Stimulated activated naive B cell treated with anti-CD40 and anti-IgM and Interleukin-4, amounts not matched to agents 10 μg/mL and 1 μg/mL and 100 μg/mL, for 72 hours (primary cell): ENCODE measurements around the gene LHX4.

Source experiments
- ATAC-seq, 2 donors: fragments of 150-1000 bp; cut with Tn5 transposase; replicated peaks; 2 replicates each; pipeline ENCODE4 v1.10.0; 2021; ENCODE audit warnings: moderate library complexity in 1 of 2
- DNase-seq: peaks from one replicate; pipeline ENCODE4 v3.0.0; 2021
- H3K27ac Mint-ChIP-seq: one replicate; pipeline ENCODE4 v1.8.0; 2022; ENCODE audit warnings: mild to moderate bottlenecking, mixed read lengths
- H3K27me3 Mint-ChIP-seq, 2 donors: one replicate each; pipeline ENCODE4 v1.8.0; 2022; ENCODE audit warnings: mixed read lengths in 2 of 2
- H3K36me3 Mint-ChIP-seq, 2 donors: one replicate each; pipeline ENCODE4 v1.8.0; 2022; ENCODE audit warnings: mixed read lengths in 2 of 2, mild to moderate bottlenecking in 1 of 2
- H3K4me1 Mint-ChIP-seq, 2 donors: one replicate each; pipeline ENCODE4 v1.8.0; 2022; ENCODE audit warnings: mixed read lengths in 2 of 2, mild to moderate bottlenecking in 1 of 2
- H3K4me3 Mint-ChIP-seq, 2 donors: one replicate each; pipeline ENCODE4 v1.8.0; 2022; ENCODE audit warnings: mild to moderate bottlenecking in 2 of 2, mixed read lengths in 2 of 2, moderate library complexity in 1 of 2
- H3K9me3 Mint-ChIP-seq, 2 donors: one replicate each; pipeline ENCODE4 v1.8.0; 2022; ENCODE audit warnings: mixed read lengths in 2 of 2, mild to moderate bottlenecking in 1 of 2

The LHX4 gene

DNA sequence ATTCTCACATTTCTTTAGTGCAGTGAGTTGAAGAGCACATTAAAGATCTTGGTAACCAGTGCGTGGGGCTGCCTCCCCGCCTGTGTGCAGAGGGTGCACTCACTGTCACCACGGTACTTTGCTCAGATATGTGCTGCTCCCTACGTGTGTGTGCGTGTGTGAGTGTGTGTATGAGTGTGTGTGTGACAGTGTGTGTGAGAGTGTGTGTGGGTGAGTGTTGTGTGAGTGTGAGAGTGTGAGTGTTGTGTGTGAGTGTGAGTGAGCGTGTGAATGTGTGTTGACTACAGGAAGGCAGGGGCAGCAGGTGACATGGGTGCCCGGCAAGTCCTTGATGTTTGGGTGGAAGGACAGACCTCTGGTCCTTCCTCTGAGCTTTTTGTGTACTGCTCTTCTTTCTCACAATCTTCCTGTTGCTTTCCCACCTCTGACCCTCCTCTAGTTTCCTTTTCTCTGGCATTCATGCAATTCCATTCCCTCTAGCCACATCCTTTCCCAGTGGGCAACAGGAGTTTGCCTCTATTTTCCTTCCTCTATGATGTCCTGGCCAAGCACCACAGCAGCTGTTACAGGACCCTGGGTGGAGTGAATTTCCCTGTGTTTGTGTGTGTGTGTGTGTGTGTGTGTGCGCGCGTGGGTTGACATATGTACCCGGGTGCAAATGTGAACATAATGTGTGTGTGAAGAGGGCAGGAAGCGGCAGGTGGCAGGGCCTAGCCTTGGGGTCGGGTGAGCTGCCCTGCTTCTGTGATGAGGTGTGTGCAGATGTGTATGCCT lies 19.8 kb downstream of the LHX4 start:
- H3K27ac Mint-ChIP-seq, result no peak overlapping the region

DNA sequence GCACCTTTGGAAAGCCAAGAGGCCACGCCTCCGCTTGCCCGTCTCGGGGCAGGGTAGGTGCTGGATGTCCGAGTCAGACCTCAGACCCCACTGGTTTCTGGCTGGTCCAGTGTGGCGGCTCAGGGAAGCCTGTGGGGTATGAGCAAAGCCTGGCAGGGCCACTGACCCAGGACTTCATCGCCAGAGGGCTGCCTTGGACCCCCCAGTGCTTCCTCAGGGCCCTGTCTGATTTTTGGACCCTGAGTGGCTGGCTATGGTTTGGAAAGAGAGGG lies 20.4 kb downstream of the LHX4 start:
- peaks cover 26 to 39% of the 10 kb centered on the region in 2 donors for H3K27me3 Mint-ChIP-seq
- DNase-seq (no peak), ATAC-seq (no peak)
- no peak overlapping the region for H3K4me3 Mint-ChIP-seq
- no peaks in the 10 kb centered on the region for H3K36me3 Mint-ChIP-seq
- peaks cover 2 to 8% of the 10 kb centered on the region in 2 donors for H3K4me1 Mint-ChIP-seq
- H3K27ac Mint-ChIP-seq, result no peak overlapping the region
- no peaks in the 10 kb centered on the region for H3K9me3 Mint-ChIP-seq

More for the DNA sequence above, 19.8 kb downstream of the LHX4 start:
- ATAC-seq (no peak), DNase-seq (no peak)
- Mint-ChIP-seq H3K4me1 (peaks cover 2 to 8% of the 10 kb centered on the region in 2 donors), H3K27me3 (peaks cover 31 to 41% of the 10 kb centered on the region in 2 donors), H3K9me3 (no peaks in the 10 kb centered on the region), H3K4me3 (no peak overlapping the region), H3K36me3 (no peaks in the 10 kb centered on the region)

DNA sequence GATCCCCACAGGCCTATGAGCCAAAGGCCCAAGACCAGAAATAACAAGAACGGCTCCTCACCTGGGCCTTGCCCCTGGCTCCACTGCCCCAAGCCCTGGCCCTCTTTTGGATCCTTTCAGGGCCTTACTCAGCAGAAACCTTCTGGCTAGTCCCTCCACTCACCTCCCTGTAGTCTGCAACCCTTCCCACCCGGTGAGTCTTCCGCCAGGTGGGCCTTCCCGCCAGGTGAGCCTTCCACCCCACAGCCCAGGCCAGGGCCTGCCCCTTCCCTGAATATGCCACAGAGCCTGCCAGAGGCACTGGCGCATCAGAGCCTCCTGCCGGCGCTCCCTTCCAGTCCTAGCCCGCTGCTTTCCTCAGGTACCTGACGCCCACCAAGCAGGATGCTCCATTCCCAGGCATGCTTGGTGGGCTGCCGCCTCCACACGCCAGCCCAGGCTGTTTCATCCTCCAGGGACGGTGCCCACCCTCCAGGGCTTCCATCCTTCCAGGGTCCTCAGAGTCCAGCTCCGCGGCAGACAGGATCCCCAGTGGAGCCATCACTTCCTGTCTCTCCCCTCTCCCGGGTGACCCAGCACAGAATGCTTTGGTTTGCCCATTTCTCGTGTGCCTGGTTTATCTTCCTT lies 20.9 kb downstream of the LHX4 start:
- H3K4me3 Mint-ChIP-seq, result no peak overlapping the region
- peaks cover 32 to 44% of the 10 kb centered on the region in 2 donors for H3K27me3 Mint-ChIP-seq
- H3K27ac Mint-ChIP-seq, result no peak overlapping the region
- ATAC-seq (no peak), DNase-seq (no peak)
- peaks cover 2 to 8% of the 10 kb centered on the region in 2 donors for H3K4me1 Mint-ChIP-seq
- no peaks in the 10 kb centered on the region for H3K9me3 Mint-ChIP-seq
- H3K36me3 Mint-ChIP-seq, result no peaks in the 10 kb centered on the region

DNA sequence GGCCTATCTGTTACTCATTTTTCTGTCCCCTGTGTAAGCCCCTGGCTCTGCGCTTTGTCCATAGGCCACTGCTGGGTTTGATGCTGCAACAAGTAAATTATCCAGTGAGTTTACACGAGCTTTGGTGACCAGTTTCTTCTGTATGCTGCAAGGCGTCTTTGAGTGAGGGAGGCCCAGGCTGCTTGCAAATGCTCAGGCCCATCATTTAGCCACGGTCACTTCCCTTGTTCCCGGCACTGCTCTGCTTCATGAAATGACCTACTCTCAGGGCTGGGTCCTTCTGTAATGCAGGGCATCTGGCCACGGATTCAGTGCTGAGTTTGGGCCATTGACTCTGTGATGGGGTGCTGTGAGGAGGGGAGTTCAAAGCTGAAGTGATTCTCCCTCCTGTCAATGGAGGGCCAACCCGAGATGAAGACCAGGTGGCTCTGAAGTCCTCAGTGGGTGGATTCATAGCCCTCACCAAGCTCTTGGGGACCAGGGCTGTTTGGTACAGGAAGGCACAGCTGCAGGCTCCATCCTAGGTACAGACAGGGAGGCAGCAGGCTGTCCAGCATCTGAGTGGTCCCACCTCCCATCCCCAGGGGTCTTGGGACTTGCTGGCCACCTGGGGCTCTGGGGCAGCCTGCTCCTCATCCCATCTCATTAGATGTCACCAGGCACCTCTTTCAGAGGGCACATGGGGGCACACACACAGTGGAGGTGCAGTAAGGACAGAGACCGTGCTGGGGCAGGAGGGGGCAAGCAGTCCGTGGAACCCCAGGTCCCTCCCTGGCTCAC lies 21.7 kb downstream of the LHX4 start:
- Mint-ChIP-seq H3K27me3 (peaks cover 39 to 51% of the 10 kb centered on the region in 2 donors), H3K27ac (no peak overlapping the region), H3K4me1 (peaks cover 2 to 8% of the 10 kb centered on the region in 2 donors), H3K4me3 (no peak overlapping the region), H3K36me3 (no peaks in the 10 kb centered on the region), H3K9me3 (no peaks in the 10 kb centered on the region)
- no peak for ATAC-seq
- no peak for DNase-seq

DNA sequence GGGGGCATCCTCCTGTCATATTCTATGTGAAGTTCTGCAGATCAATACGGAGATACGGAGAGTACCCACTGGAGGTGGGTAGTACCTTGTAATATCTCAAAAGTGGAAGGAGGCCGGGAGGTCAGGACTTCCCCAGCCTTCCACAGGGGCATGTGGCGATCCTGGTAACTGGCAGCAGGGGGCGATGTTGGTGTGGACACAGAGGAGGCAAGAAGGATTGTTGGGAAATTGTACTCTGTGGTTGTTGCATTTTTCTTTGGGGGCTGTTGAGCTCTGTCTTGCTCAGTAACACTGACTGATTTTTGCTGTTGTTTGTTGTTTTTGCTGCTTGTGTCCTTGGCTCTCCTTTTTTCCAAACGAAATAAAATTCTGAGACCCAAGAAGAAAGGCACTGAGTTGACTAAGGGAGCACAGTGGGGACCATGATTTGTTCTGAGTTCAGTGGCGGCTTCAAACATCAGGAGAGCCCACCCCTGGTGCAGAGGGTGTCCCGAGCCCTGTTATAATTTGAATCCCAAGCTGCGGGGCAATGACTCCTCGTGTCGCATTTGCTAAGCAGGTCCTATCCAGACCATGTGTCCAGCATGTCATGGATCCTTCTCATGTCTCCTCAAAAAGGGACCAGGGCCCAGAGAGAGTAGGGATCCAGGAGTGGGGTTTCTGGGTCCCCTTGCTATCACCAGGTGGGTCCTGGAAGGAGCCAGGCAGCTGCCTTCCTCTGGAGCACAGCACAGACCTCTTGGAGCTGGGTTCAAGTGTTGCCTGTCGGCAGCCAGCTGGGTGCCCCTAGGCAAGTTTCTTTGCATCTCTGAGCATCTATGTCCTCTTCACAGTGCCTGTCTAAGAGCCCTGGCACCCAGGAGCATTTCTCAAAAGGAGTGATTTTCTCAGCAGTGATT lies 22.8 kb downstream of the LHX4 start:
- H3K4me3 Mint-ChIP-seq, result no peak overlapping the region
- H3K27me3 Mint-ChIP-seq, result peaks cover 51 to 58% of the 10 kb centered on the region in 2 donors
- DNase-seq (peak; percentile 58), ATAC-seq (peak; percentile 80 to 82)
- no peak overlapping the region for H3K27ac Mint-ChIP-seq
- H3K4me1 Mint-ChIP-seq, result peaks cover 2 to 8% of the 10 kb centered on the region in 2 donors
- H3K9me3 Mint-ChIP-seq, result no peaks in the 10 kb centered on the region
- H3K36me3 Mint-ChIP-seq, result no peaks in the 10 kb centered on the region

DNA sequence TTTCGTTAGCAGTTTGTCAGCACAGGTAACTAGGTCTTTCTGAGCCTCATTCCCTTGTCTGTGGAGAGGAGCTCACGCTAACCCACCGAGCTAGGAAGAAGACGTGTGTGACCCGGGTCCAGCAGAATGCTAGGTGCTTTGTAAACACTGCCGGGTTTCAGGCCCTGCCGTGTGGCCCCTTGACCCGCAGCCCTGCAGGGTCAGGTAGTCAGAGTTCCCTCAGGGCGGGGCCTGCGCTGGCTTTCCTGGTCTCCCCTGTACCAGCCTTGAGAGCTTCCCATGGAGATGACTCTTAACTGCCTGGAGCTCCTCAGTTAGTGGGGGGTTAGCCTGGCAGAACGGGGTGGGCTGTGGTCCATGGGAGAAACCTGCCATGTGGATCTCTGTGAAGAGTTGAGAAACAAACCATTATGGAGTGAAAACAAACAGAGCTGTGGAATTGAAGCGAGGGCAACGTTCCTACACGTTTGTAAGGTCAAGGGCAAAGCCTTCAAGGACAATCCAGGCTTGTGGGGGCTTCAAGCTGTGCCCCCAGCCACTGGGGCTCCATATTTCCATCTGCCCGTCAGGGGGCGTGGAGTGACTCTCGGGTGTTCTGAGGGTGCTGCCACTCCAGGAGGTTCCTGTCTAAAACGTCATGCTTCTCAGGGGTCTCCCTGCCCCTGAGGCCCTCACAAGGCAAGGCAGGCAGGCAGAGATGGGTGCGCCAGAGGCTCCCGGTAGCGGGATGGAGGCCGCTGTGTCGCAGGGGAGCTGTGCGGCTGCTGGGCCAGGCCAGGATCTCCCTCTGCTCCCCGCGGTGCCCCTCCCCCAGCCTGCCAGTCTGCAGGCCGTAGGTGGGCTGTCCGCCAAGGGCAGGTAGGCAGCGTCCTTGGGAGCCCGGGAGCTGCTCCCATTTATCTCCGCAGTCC lies 23.8 kb downstream of the LHX4 start:
- H3K4me1 Mint-ChIP-seq, result peaks cover 2 to 8% of the 10 kb centered on the region in 2 donors
- no peaks in the 10 kb centered on the region for H3K36me3 Mint-ChIP-seq
- DNase-seq (no peak), ATAC-seq (no peak)
- H3K27ac Mint-ChIP-seq, result no peak overlapping the region
- H3K27me3 Mint-ChIP-seq, result peaks cover 61 to 68% of the 10 kb centered on the region in 2 donors
- no peaks in the 10 kb centered on the region for H3K9me3 Mint-ChIP-seq
- no peak overlapping the region for H3K4me3 Mint-ChIP-seq

DNA sequence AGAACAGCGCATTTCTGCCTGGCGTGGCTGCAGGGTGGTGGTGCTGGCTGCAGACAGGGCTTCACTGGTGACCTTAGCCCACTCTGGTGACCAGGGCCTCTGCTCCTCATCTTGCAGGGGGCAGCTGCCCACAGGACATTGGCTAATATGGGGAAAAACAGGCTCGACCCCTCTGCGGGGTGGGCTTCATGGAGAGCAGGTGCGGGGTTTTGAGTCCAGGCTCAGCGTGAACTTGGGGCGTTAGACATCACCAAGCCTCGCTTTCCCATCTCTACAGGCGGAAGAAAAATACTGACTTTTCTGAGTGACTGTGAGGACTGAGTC lies 24.4 kb downstream of the LHX4 start:
- Mint-ChIP-seq H3K4me1 (peaks cover 2 to 8% of the 10 kb centered on the region in 2 donors), H3K36me3 (peaks cover 0 to 1% of the 10 kb centered on the region in 2 donors), H3K9me3 (no peaks in the 10 kb centered on the region), H3K27me3 (peaks cover 67 to 73% of the 10 kb centered on the region in 2 donors), H3K4me3 (no peak overlapping the region), H3K27ac (no peak overlapping the region)
- ATAC-seq, result no peak
- DNase-seq, result no peak

DNA sequence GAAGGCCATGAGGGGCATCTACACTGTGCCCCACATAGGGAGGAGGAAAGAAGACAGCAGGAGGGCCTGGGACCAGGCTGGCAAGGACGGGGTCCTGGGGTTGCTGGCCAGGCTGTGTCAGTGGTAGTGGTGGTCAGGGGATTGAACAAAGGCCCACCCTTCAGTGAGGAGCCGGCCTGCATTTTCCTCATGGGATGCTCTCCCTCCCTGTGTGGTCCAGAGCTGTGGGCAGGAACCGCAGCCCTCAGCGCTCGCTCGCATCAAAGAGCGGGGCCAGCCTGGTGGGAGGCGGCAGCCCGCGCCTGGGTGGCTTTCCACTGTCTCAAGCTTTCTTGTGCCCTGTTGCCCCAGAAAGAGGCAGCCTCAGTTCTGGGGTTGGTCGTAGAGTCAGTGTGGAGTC lies 24.8 kb downstream of the LHX4 start:
- no peak overlapping the region for H3K27ac Mint-ChIP-seq
- ATAC-seq (no peak), DNase-seq (no peak)
- peaks cover 2 to 8% of the 10 kb centered on the region in 2 donors for H3K4me1 Mint-ChIP-seq
- H3K36me3 Mint-ChIP-seq, result peaks cover 0 to 1% of the 10 kb centered on the region in 2 donors
- H3K9me3 Mint-ChIP-seq, result no peaks in the 10 kb centered on the region
- H3K27me3 Mint-ChIP-seq, result peaks cover 71% of the 10 kb centered on the region in 2 donors
- H3K4me3 Mint-ChIP-seq, result no peak overlapping the region

DNA sequence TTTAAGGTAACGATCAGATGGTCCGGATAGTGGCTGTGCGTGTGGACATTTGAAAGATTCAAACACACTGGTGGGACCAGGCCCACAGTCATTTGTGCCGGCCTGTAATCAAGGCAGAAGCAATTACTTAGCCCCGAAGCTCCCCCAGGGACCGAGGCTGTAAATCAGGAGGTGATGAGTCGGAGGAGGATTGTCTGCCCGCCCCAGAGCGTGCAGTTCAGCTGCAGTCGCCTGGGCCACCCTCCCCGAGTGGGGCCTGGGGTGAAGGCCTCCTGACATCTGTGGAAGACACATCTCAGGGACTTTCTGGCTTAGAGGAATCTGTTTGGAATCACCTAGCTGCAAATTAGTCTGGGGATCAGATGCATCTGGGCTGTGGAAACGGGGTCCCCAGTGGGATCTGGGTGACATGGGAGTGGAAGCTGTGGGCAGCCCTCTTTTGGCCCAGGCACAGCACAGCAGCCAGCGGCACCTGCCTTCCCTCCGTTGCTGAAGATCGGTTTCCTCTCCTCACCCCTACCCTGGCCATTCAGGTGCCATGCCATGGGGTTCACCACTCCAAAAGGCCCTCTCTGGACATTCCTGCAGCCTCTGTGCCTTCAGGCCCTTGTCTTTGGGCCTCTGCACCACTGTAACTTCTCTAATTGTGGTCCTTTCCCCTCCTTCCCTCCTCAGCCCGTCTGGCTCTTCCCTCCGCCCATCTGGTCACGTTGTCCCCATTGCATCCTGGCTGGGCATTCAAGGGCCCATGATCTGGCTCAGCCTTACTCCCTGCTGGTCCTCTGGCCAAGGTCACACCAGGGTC lies 25.7 kb downstream of the LHX4 start:
- DNase-seq, result no peak
- Mint-ChIP-seq H3K4me1 (peaks cover 2 to 8% of the 10 kb centered on the region in 2 donors), H3K9me3 (no peaks in the 10 kb centered on the region), H3K36me3 (peaks cover 0 to 1% of the 10 kb centered on the region in 2 donors), H3K27ac (no peak overlapping the region), H3K27me3 (peaks cover 66 to 79% of the 10 kb centered on the region in 2 donors), H3K4me3 (no peak overlapping the region)
- no peak for ATAC-seq

DNA sequence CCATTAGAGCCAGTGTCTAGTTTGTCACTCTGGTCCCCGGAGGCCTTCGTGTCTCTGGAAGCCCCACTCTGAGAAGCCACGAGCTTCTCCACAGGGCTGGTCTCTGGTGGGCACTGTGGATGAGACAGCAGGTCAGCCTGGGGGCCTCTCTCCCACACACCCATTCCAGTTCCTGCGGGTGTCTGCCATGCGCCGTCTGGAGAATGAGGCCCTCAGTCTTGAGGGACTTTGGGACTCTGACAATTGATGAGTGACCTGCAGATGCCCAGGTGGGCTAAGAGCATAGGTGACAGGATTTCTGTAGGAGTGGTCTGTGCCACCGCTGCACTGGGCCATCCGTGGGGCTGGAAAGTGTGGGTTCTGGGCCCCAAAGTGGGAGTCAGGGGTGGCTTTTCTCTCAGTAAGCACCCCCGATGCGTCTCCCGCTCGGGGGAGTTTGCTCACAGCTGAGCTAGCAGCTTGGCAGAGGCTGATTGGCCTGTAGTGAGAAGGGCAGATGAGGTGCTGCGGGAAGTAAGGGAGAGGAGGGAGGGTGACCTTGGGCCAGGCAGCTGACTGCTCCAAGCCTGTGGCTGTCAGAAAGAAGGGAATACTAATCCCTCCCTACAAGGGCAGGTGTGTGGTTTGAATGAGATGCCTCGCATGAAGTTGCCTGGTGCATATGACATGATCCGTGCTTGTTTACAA lies 26.4 kb downstream of the LHX4 start:
- Mint-ChIP-seq H3K36me3 (peaks cover 0 to 1% of the 10 kb centered on the region in 2 donors), H3K4me3 (no peak overlapping the region), H3K27me3 (peaks cover 60 to 80% of the 10 kb centered on the region in 2 donors), H3K27ac (no peak overlapping the region), H3K9me3 (no peaks in the 10 kb centered on the region), H3K4me1 (peaks cover 2 to 8% of the 10 kb centered on the region in 2 donors)
- ATAC-seq (no peak), DNase-seq (no peak)

DNA sequence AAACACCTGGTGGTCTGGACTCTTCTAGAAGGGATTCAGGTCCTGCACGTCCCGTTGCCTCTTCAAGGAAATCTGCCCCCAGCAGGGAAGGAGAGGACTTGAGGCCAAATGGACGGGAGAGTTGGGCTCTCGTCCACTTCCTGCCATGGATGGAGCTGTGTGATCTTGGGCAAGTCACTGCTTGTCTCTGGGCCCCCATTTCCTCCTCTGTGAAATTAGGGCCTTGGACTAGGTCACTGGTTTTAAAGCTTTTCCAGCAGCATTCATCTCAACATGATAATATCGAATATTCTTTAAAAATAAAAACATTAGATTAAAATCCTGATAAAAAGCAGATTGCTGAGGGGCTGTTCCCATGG lies 26.9 kb downstream of the LHX4 start:
- H3K4me1 Mint-ChIP-seq, result peaks cover 2 to 8% of the 10 kb centered on the region in 2 donors
- H3K27me3 Mint-ChIP-seq, result peaks cover 55 to 75% of the 10 kb centered on the region in 2 donors
- H3K9me3 Mint-ChIP-seq, result no peaks in the 10 kb centered on the region
- no peak overlapping the region for H3K4me3 Mint-ChIP-seq
- peaks cover 0 to 1% of the 10 kb centered on the region in 2 donors for H3K36me3 Mint-ChIP-seq
- DNase-seq, result no peak
- no peak overlapping the region for H3K27ac Mint-ChIP-seq
- no peak for ATAC-seq

DNA sequence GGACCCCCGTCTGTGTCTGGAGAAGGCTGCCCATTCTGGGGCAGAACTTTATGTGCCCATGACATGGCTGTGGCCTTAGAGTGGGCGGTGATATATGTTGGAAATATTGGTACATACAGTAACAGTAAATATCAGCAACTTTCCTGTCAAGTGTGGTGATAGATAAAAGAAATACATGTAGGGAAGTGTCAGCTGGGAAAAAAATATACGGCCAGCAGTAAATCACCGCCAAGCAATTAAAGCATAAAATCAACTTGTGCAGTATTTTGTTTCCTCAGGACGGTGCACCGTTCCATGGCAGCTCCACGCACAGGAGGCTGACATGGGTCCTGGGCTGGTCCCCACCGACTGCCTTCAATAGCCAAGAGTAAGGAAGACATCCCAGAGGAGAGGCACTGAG lies 27.4 kb downstream of the LHX4 start:
- Mint-ChIP-seq H3K27ac (peak overlapping the region; percentile 14), H3K4me3 (no peak overlapping the region), H3K27me3 (peaks cover 52 to 70% of the 10 kb centered on the region in 2 donors), H3K36me3 (peaks cover 0 to 1% of the 10 kb centered on the region in 2 donors), H3K9me3 (no peaks in the 10 kb centered on the region), H3K4me1 (peaks cover 2 to 4% of the 10 kb centered on the region in 2 donors)
- ATAC-seq, result no peak
- DNase-seq, result no peak
